GM19193 (cell line): Measurements from ENCODE around the gene SAMD4A.

Experiments
- POLR2A ChIP-seq: IDR thresholded peaks from 4 replicates; pipeline ENCODE4 v1.6.1; 2011; ENCODE audit not compliant: insufficient read depth, insufficient read length; ENCODE audit errors: extremely low read depth

SAMD4A gene

GRCh38 chr14:54776361-54777001, 209.6 kb downstream of the SAMD4A start:
- TF ChIP-seq POLR2A, result no peak

GRCh38 chr14:54777395-54777794, 210.5 kb downstream of the SAMD4A start:
- TF ChIP-seq POLR2A, result no peak

GRCh38 chr14:54778618-54779345, 211.9 kb downstream of the SAMD4A start:
- no peak for TF ChIP-seq POLR2A

DNA sequence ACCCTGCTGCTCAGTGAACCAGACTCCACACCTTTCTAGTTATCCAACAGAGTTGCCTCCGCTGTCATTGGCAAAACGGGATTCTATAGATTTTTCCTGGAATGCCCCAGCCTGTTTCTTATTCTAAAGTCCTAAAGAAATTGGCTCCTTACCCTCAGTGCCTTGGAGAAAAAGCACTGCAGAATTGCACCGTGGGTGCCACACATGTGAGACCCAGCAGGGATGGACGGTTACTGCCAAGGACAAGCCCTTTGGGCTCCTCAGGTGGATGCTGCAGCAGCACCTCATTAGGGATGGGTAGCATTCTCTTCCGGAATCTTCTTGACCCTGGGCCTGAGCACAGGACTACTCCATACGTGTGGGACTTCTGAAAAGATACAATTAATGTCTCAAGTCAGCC, 214.2 kb downstream of the SAMD4A start:
- TF ChIP-seq POLR2A, result no peak

- TF ChIP-seq POLR2A, result no peak
These were observed 215.2 kb downstream of the SAMD4A start for GRCh38 chr14:54781961-54782750.

DNA sequence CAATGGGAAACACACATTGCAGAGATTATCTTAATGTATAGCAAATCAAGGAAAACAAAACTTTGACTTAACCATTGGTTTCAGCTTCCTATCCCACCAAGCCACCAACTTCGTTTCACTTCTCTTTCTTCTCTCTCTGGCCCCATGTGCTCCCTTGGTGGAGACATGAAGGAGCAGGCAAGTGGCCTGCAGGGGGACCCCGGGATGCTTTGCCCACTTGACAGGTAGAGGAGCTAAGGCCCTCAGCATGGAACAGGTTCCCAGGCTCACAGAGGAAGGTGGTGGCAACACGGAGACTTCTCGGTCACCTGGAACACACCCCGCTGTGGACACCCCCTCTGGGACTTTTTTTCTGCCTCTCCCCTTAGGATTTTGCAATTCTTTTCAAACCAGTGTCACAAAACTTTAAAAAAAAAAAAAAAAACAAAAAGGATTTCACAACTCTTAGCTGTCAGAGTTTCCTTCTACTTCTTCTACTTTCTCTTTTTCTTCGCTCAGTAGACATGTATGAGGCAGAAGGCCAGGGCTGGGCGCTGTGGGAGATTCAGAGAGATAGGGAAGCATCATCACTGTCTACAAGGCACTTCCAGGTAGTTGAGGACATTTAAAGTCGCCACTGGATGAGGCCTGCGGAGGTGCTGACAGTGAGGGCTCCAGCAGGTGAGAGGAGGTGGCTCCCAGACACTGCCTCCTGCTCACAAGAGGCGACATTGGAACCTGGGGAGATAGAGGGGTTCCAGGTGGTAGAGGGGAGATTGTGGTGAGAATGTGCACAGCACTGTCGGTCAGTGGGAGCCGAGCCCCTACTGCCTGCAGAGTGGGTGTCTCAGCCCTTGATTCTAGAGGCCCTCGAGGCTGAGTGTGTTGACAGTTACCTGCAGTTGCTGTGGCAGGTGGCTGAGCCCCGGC, 216.1 kb downstream of the SAMD4A start:
- no peak for TF ChIP-seq POLR2A

- no peak for TF ChIP-seq POLR2A
These were observed 216.7 kb downstream of the SAMD4A start for GRCh38 chr14:54783660-54784015.

- TF ChIP-seq POLR2A, result no peak
These were observed 217.1 kb downstream of the SAMD4A start for GRCh38 chr14:54784060-54784459.

DNA sequence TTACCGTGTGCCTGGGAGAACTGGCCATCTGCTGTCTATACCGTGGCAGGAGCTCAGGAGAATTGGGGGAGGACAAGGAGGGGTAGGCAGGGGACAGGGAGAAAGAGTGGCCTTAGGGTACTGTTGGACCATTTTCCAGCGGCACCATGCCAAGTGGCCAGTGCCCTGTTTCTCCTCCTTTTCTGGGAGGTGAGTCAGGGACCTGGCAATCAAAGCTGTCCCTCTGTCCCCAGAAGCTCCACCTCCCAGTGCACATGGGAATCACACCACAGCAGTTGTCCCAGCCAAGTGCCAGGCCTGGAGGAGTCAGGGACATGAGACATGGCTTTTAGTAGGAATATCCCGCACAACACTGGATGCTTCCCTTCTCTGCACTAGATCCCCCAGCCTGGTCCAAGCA, 217.7 kb downstream of the SAMD4A start:
- no peak for TF ChIP-seq POLR2A

GRCh38 chr14:54785136-54785777, 218.3 kb downstream of the SAMD4A start:
- TF ChIP-seq POLR2A, result no peak

DNA sequence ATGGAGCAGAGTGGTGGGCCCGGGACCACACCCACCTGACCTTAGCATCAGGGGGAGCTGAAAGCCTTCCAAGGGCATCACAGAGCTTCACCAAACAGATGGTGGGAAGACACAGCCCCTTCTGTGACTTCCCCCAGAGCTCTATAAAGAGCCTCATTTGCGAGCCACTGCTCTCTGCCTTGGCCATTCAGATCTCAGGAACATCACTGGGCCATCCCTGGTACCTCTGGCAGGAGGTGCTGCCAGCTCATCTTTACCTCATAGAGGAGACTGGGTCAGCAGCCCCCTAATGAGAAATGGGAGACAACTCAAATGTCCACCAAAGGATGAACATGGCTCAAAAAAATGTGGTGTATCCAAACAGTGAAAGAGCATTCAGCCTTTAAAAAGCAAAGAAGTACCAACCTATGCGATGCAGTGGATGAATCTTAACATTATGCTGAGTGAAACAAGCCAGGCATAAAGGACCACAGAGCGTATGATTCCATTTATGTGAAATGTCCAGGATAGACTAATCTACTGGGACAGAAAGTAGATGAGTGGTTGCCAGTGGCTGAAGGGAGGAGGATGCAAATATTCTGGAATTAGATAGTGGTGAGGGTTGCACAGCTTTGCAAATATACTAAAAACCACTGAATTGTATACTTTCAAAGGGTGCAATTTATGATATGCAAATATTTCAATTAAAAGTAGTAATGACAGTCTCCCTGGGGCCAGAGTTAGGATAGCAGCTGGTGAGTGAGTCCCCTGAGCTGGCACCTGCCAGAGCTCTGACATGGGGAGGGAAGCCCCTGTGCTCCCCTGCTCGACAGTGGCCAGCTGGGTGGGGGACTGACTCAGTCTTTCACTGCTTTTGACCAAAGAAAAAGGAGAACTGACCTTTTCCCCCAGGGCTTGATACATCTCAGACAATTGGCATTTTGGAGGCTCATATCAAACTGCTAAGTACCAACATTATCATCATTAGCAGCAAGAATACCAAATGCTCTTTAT, 219.1 kb downstream of the SAMD4A start:
- TF ChIP-seq POLR2A, result no peak

GRCh38 chr14:54786838-54787237, 219.9 kb downstream of the SAMD4A start:
- no peak for TF ChIP-seq POLR2A

- TF ChIP-seq POLR2A, result no peak
These were observed 220.3 kb downstream of the SAMD4A start for GRCh38 chr14:54787261-54787660.
